BJ (cell line): ENCODE measurements around the gene RNF145. TPM values are rescaled to one million over a fixed set of nuclear protein-coding genes. Genes with fewer than 3 reads are reported as not detected.

Source experiments
- CTCF ChIA-PET: fragments of 350-600 bp; formaldehyde crosslinking; extraction: SDS; loops from one replicate; lab custom pipeline; 2021; ENCODE audit warnings: antibody characterized with exemption, inconsistent platforms; lab: Yijun Ruan, JAX
- POLR2A ChIA-PET: fragments of 300-600 bp; sonication (Branson Sonifier 250); formaldehyde crosslinking; extraction: SDS; loops from one replicate; lab custom pipeline; 2021; ENCODE audit warnings: antibody characterized with exemption; lab: Charles Lee
- DNase-seq: peaks from one replicate; pipeline ENCODE4 v3.0.0-alpha.2; 2011; ENCODE audit warnings: low read depth
- H3K27me3 ChIP-seq: 2 replicates; pipeline ENCODE4 v1.6.0; 2011; ENCODE audit warnings: low read length; ENCODE audit not compliant: control insufficient read depth, insufficient read depth
- H3K36me3 ChIP-seq: 2 replicates; pipeline ENCODE4 v1.5.1; 2011; ENCODE audit warnings: low read length; ENCODE audit not compliant: control insufficient read depth, insufficient read depth
- H3K4me3 ChIP-seq: 2 replicates; pipeline ENCODE4 v1.5.1; 2011; ENCODE audit warnings: low read depth, mild to moderate bottlenecking, control low read depth, low read length
- polyA plus RNA-seq: library from polyadenylated mRNA; depleted of rRNA; stranded (reverse); fragments of >200 nt; gene quantifications from 2 replicates; pipeline ENCODE4 v1.2.3, GENCODE V29; 2011
- TF ChIP-seq, protein P1 (sequence below): IDR thresholded peaks from 2 replicates; pipeline ENCODE4 v1.5.1; 2011; ENCODE audit warnings: low read depth, mild to moderate bottlenecking, control low read depth, inconsistent platforms, low read length, moderate library complexity; ENCODE audit not compliant: insufficient read depth

RNF145 gene
- polyA plus RNA-seq, 1 experiment = 27.9 TPM

DNA sequence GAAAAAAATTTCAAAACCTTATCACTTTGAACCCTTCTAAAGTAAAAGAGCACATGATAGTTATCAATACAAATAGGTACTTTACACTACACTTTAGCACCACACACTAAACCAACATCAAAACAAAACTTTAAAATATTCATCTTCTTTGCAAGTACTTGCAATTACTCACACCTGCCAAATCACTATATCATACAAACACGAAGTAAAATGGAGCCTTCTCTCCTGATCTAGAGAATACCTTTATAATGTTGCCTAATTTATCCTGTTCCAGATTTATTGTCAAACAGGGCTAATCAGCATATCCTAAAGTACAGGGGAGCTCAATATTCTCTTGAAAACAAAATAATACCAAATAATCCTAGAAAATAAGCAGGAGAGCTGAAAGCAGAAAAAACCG, 3.0 kb downstream of the RNF145 start:
- CTCF ChIA-PET = interaction anchor here (0.7 kb wide), 1 partner anchor 111 kb away, joined by 3 read pairs; no protein-coding TSS in a partner anchor
- TF ChIP-seq, protein P1, sequence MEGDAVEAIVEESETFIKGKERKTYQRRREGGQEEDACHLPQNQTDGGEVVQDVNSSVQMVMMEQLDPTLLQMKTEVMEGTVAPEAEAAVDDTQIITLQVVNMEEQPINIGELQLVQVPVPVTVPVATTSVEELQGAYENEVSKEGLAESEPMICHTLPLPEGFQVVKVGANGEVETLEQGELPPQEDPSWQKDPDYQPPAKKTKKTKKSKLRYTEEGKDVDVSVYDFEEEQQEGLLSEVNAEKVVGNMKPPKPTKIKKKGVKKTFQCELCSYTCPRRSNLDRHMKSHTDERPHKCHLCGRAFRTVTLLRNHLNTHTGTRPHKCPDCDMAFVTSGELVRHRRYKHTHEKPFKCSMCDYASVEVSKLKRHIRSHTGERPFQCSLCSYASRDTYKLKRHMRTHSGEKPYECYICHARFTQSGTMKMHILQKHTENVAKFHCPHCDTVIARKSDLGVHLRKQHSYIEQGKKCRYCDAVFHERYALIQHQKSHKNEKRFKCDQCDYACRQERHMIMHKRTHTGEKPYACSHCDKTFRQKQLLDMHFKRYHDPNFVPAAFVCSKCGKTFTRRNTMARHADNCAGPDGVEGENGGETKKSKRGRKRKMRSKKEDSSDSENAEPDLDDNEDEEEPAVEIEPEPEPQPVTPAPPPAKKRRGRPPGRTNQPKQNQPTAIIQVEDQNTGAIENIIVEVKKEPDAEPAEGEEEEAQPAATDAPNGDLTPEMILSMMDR = no peak
- POLR2A ChIA-PET = interaction anchor here (0.6 to 1.1 kb wide), 2 partner anchors 36 to 42 kb away, joined by 3 to 10 read pairs; no protein-coding TSS in a partner anchor
- H3K4me3 ChIP-seq = peak overlapping the region; percentile 64
- no peak for DNase-seq
- no peaks in the 10 kb centered on the region for H3K36me3 ChIP-seq
- H3K27me3 ChIP-seq = no peaks in the 10 kb centered on the region

DNA sequence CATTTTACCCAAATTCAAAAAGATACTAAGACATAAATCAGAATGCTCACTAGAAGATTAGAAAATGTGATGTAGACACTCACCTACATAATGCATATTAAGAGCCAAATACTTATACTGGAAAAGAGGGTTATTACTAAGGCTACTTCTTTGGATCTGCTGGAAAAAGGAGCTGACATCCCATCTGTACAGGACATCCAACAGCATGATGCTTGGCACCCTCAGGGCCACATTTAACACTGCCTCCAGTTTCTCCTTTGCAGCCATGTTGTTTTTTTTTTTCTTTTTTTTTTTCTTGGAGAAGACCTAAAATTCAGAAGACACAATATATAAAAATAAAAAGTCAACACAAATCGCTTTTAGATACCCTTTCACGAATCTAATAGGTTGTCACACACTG, 6.0 kb downstream of the RNF145 start:
- Histone ChIP-seq H3K27me3 (no peaks in the 10 kb centered on the region), H3K4me3 (no peak overlapping the region), H3K36me3 (peaks cover 3% of the 10 kb centered on the region)
- DNase-seq = no peak
- ChIA-PET POLR2A (interaction anchor here (0.6 kb wide), 1 partner anchor 502 kb away, joined by 3 read pairs; no protein-coding TSS in a partner anchor), CTCF (no interaction called here)
- TF ChIP-seq, protein P1 = no peak

DNA sequence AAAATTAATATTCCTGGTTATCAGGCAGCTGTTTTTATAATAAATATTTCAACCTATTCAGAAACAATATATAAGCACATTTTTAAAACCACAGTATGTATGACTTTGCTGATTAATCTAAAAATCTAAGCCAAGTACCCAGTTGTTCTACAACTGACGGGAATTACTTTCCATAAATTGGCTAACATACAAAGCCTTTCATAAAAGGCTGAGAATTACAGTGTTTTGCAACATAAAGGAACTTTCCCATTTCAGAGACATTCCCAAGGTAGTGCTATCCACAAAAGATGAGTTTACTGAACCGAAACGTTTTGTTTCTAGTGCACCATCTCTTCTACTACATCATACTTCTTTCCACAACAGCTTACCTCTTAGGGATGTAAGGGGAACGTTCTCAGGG, 7.2 kb downstream of the RNF145 start:
- DNase-seq = no peak
- TF ChIP-seq, protein P1 = no peak
- no peak overlapping the region for H3K4me3 ChIP-seq
- no peaks in the 10 kb centered on the region for H3K27me3 ChIP-seq
- ChIA-PET CTCF (interaction anchor here (1.0 kb wide), 1 partner anchor 15 kb away, joined by 4 read pairs; no protein-coding TSS in a partner anchor), POLR2A (no interaction called here)
- H3K36me3 ChIP-seq = peaks cover 3% of the 10 kb centered on the region

DNA sequence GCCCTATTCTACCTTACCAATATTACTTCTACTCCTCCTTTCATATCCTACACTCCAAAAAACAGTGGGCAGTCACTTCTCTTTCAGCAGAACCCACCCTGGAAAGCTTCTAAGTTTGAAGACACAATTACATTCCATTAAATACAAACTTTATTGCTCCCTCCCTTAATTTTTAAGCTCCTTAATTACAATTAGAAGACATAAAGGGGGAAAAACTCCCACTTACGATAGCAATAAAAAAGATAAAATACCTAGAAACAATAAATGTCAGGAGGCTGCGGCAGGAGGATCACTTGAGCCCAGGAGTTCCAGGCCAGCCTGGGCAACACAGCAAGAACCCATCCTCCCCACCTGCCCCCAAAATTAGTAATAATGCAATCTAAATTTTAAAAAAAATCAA, 9.6 kb downstream of the RNF145 start:
- no peaks in the 10 kb centered on the region for H3K27me3 ChIP-seq
- TF ChIP-seq, protein P1 = no peak
- peaks cover 4% of the 10 kb centered on the region for H3K36me3 ChIP-seq
- DNase-seq = no peak
- CTCF ChIA-PET = interaction anchor here (0.6 to 1.4 kb wide), 2 partner anchors 43 to 115 kb away, joined by 3 read pairs; no protein-coding TSS in a partner anchor
- POLR2A ChIA-PET = no interaction called here
- no peak overlapping the region for H3K4me3 ChIP-seq

DNA sequence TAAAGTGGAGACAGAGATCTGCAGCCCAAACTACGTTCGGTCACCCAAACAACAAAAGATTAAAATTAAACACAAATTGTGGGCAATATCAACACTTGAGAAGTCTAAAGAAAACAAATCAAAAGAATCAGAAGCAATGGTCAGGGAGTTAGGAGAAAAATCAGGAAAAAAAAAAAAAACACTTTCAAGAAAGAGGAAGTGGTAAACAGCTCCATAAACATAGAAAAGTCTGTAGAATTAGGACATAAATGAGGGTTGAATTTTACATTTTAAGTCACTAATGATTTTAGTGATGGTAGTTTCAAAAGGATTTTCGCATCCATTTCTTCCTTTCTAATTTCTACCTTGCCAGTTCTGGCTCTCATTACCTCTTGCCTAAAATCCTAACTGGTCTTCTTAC, 10.1 kb downstream of the RNF145 start:
- TF ChIP-seq, protein P1 = no peak
- Histone ChIP-seq H3K27me3 (no peaks in the 10 kb centered on the region), H3K36me3 (peaks cover 4% of the 10 kb centered on the region), H3K4me3 (no peak overlapping the region)
- ChIA-PET POLR2A (no interaction called here), CTCF (interaction anchor here (0.6 kb wide), 1 partner anchor 116 kb away, joined by 3 read pairs; no protein-coding TSS in a partner anchor)
- no peak for DNase-seq
